HepG2 (cell line): ENCODE measurements around the gene PRKG1. TPM values are rescaled to one million over a fixed set of nuclear protein-coding genes. Genes with fewer than 3 reads are reported as not detected.

Experiments
- ATAC-seq: fragments of 200-7000 bp; cut with Tn5 transposase; 3 replicates; pipeline ENCODE4 v1.9.1; 2020; ENCODE audit warnings: mild to moderate bottlenecking, moderate library complexity
- BruUV-seq: library from RNA; stranded (reverse); fragments of 400-500 nt; replicated peaks from 2 replicates; lab custom pipeline; 2021; lab: Mats Ljungman, UMichigan
- CTCF ChIA-PET: fragments of 300-600 bp; formaldehyde crosslinking; extraction: SDS; loops from one replicate; lab custom pipeline; 2021; ENCODE audit warnings: low total read pairs, inconsistent platforms, low intra/inter-chr PET ratio; lab: Yijun Ruan, JAX
- POLR2A ChIA-PET: fragments of 350-600 bp; sonication (Branson Sonifier 250); formaldehyde crosslinking; loops from one replicate; lab custom pipeline; 2020; ENCODE audit warnings: antibody characterized with exemption, inconsistent platforms; lab: Yijun Ruan, JAX
- DNase-seq: peaks from one replicate; pipeline ENCODE4 v3.0.0-alpha.2; 2015; ENCODE audit warnings: low spot score
- FAIRE-seq: peaks from 3 replicates; lab custom pipeline; 2011; peaks lifted over from hg19 to GRCh38; lab: Jason Lieb, UNC
- H2AFZ ChIP-seq: one replicate; pipeline ENCODE4 v1.6.1; 2011; ENCODE audit warnings: low read length, inconsistent platforms
- H3K27ac ChIP-seq: fragments of 300-600 bp; 3 replicates; pipeline ENCODE4 v1.8.0; 2011; ENCODE audit warnings: mixed run types, mild to moderate bottlenecking, mixed read lengths, low read length, inconsistent platforms; ENCODE audit not compliant: insufficient read depth; ENCODE audit errors: extremely low read length
- H3K27me3 ChIP-seq, 2 experiments: fragments of 200-600 bp in 1 of 2; 2 replicates in 1 of 2; 3 replicates in 1 of 2; pipeline versions ENCODE4 v1.6.0 to v1.8.0; 2011; ENCODE audit warnings: low read length in 2 of 2, mild to moderate bottlenecking in 2 of 2, moderate library complexity in 2 of 2, inconsistent platforms in 1 of 2; ENCODE audit not compliant: insufficient read depth in 2 of 2, control insufficient read depth in 1 of 2
- H3K36me3 ChIP-seq, 2 experiments: fragments of 200-600 bp in 1 of 2; replicated peaks in 1 of 2; 2 replicates in 1 of 2; 3 replicates in 1 of 2; pipeline versions ENCODE4 v1.5.1 to v1.8.0; 2011; ENCODE audit warnings: low read length in 2 of 2, inconsistent platforms in 1 of 2; ENCODE audit not compliant: insufficient read depth in 2 of 2, control insufficient read depth in 1 of 2
- H3K4me1 ChIP-seq: 2 replicates; pipeline ENCODE4 v1.5.1; 2012; ENCODE audit warnings: low read length, inconsistent platforms; ENCODE audit not compliant: insufficient read depth
- H3K4me2 ChIP-seq: 2 replicates; pipeline ENCODE4 v1.6.0; 2011; ENCODE audit warnings: low read depth, low read length, inconsistent platforms
- H3K4me3 ChIP-seq, 3 experiments: fragments of 200-600 bp in 1 of 3; sonication (generic), shearing (Covaris generic) in 1 of 3; replicated peaks in 1 of 3; 2 replicates each; pipeline ENCODE4 v1.5.1; 2011 to 2016; ENCODE audit warnings: low read length in 3 of 3, inconsistent platforms in 2 of 3, low read depth in 2 of 3, mild to moderate bottlenecking in 2 of 3, control low read depth in 1 of 3, mixed read lengths in 1 of 3; ENCODE audit not compliant: insufficient read depth in 1 of 3
- H3K79me2 ChIP-seq: one replicate; pipeline ENCODE4 v1.6.1; 2011; ENCODE audit warnings: low read length, inconsistent platforms; ENCODE audit not compliant: insufficient read depth
- H3K9ac ChIP-seq: 2 replicates; pipeline ENCODE4 v1.6.0; 2011; ENCODE audit warnings: mild to moderate bottlenecking, low read depth, low read length, inconsistent platforms; ENCODE audit not compliant: insufficient read depth
- H3K9me3 ChIP-seq: 2 replicates; pipeline ENCODE4 v1.5.1; 2012; ENCODE audit warnings: mild to moderate bottlenecking, low read length
- H4K20me1 ChIP-seq: 2 replicates; pipeline ENCODE4 v1.6.0; 2011; ENCODE audit warnings: inconsistent platforms, mild to moderate bottlenecking, low read length, moderate library complexity; ENCODE audit not compliant: insufficient read depth
- BCL3 ChIP-seq: sonication (generic); formaldehyde crosslinking; IDR thresholded peaks from 2 replicates; pipeline ENCODE4 v1.5.1; 2020; ENCODE audit warnings: mild to moderate bottlenecking, missing genetic modification reagents, moderate library complexity
- NCOA1 ChIP-seq: sonication (generic); formaldehyde crosslinking; IDR thresholded peaks from 2 replicates; pipeline ENCODE4 v1.9.0; 2021; ENCODE audit warnings: missing genetic modification reagents
- NFE2 ChIP-seq: sonication (generic); formaldehyde crosslinking; IDR thresholded peaks from 2 replicates; pipeline ENCODE4 v1.4.0; 2020; ENCODE audit warnings: missing genetic modification reagents
- REXO4 ChIP-seq: sonication (generic); formaldehyde crosslinking; IDR thresholded peaks from 2 replicates; pipeline ENCODE4 v1.8.0; 2022; ENCODE audit warnings: missing genetic modification reagents, mild to moderate bottlenecking, borderline replicate concordance
- SAFB2 ChIP-seq: sonication (generic); formaldehyde crosslinking; IDR thresholded peaks from 2 replicates; pipeline ENCODE4 v1.5.1; 2020; ENCODE audit warnings: missing genetic modification reagents, low read depth, mild to moderate bottlenecking, borderline replicate concordance
- SATB2 ChIP-seq: sonication (generic); formaldehyde crosslinking; IDR thresholded peaks from 2 replicates; pipeline ENCODE4 v1.5.0; 2020; ENCODE audit warnings: missing genetic modification reagents
- SMAD3 ChIP-seq: sonication (generic); formaldehyde crosslinking; IDR thresholded peaks from 2 replicates; pipeline ENCODE4 v1.4.0; 2020; ENCODE audit warnings: missing genetic modification reagents
- STAG1 ChIP-seq: sonication (generic); formaldehyde crosslinking; IDR thresholded peaks from 2 replicates; pipeline ENCODE4 v1.4.0; 2020; ENCODE audit warnings: missing genetic modification reagents
- TARDBP ChIP-seq: sonication (generic); formaldehyde crosslinking; IDR thresholded peaks from 2 replicates; pipeline ENCODE4 v1.8.0; 2022; ENCODE audit warnings: mild to moderate bottlenecking, missing genetic modification reagents
- ZBTB25 ChIP-seq: IDR thresholded peaks from 2 replicates; pipeline ENCODE4 v1.6.1; 2018; ENCODE audit warnings: missing genetic modification reagents
- ZNF101 ChIP-seq: sonication (generic); formaldehyde crosslinking; IDR thresholded peaks from 2 replicates; pipeline ENCODE4 v1.4.0; 2020; ENCODE audit warnings: mild to moderate bottlenecking, low read depth, missing genetic modification reagents, borderline replicate concordance
- ZNF121 ChIP-seq: sonication (generic); formaldehyde crosslinking; IDR thresholded peaks from 2 replicates; pipeline ENCODE4 v1.5.0; 2020; ENCODE audit warnings: mild to moderate bottlenecking, missing genetic modification reagents
- ZNF639 ChIP-seq: conservative IDR thresholded peaks from 2 replicates; pipeline ENCODE4 v1.6.1; 2018; ENCODE audit warnings: missing genetic modification reagents
- ZNF746 ChIP-seq: sonication (generic); formaldehyde crosslinking; IDR thresholded peaks from 2 replicates; pipeline ENCODE4 v1.8.0; 2022; ENCODE audit warnings: mild to moderate bottlenecking, missing genetic modification reagents
- WGBS: methylation state at CpG from one replicate; pipeline ENCODE4 v1.1.6; 2017; ENCODE audit warnings: low lambda C conversion rate; 5-methylcytosine and 5-hydroxymethylcytosine counted together
- in situ Hi-C: cut with HindIII; loops from 2 replicates; pipeline ENCODE4 v1.10.0; 2017; ENCODE audit warnings: low pct_unique_long_range_greater_than_20kb; ENCODE audit not compliant: extremely low pct_ligation_motif_present
- intact Hi-C: fragments of 100-400 bp; cut with micrococcal nuclease; formaldehyde crosslinking; loops from one replicate; pipeline ENCODE4 v1.10.0; 2022; ENCODE audit not compliant: unreplicated experiment
- polyA plus RNA-seq, 8 experiments: library from polyadenylated mRNA; depleted of rRNA in 3 of 8; stranded (reverse) in 7 of 8; unstranded in 1 of 8; fragments of >200 nt; fragmentation: Illumina TruSeq in 4 of 8; extraction: Trizol in 4 of 8; gene quantifications; 2 replicates each; pipeline versions ENCODE4 v1.2.1 to v1.2.3, GENCODE V29; 2011 to 2016; ENCODE audit warnings: low read depth in 4 of 8, missing spikeins in 1 of 8, mixed read lengths in 1 of 8; ENCODE audit not compliant: insufficient read depth in 1 of 8
- total RNA-seq, 5 experiments: library from RNA; depleted of rRNA; stranded (reverse); fragments of >200 nt; fragmentation: Illumina TruSeq; extraction: Trizol; gene quantifications; 2 replicates each; pipeline ENCODE4 v1.2.3, GENCODE V29; 2016; ENCODE audit warnings: low read depth in 1 of 5
- TF ChIP-seq, protein P1 (sequence below): sonication (generic); formaldehyde crosslinking; IDR thresholded peaks from 2 replicates; pipeline ENCODE4 v1.4.0; 2020; ENCODE audit warnings: missing genetic modification reagents

PRKG1 gene
- total and polyA plus RNA-seq, 2 of the 13 experiments (the other 11 are each of a cell fraction or from before 2014, with no cell fraction given), result 0.01 TPM; not detected in 1

DNA sequence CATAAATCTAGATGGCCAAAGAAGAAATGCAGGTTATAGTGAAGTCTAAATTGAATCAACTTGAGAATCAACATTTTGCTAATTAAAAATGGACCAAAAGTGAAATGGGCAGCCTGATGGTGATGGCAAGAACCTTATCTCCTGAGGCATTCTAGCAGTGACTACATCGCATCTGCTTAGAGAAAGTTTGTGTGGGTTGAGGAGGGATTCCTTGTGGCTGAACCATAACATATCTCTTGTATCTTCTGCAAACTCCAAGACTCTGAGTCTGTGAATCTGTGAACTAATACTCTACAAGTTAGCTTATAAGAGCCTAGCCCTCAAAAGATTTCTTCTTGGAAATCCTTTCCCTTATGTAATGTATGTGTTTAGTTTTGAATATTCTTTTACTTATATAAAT lies 85.6 kb downstream of the PRKG1 start:
- Histone ChIP-seq H2AFZ (no peak overlapping the region), H3K79me2 (no peaks in the 10 kb centered on the region), H4K20me1 (no peaks in the 10 kb centered on the region), H3K27me3 (no peaks in the 10 kb centered on the region; a peak in 1 of 5 replicates), H3K36me3 (no peaks in the 10 kb centered on the region), H3K27ac (no peak overlapping the region), H3K9ac (no peak overlapping the region), H3K4me1 (no peaks in the 10 kb centered on the region), H3K4me2 (no peak overlapping the region), H3K9me3 (no peaks in the 10 kb centered on the region), H3K4me3 (no peak overlapping the region)
- BruUV-seq, result no TSS peak
- no peak for ATAC-seq
- intact Hi-C loops, result no loop called here
- in situ Hi-C loops, result no loop called here
- no peak for TF ChIP-seq NFE2
- no peak for TF ChIP-seq SMAD3 (CRISPR knock-in tag)
- TF ChIP-seq ZNF121, result no peak
- no peak for TF ChIP-seq SATB2 (CRISPR knock-in tag)
- TF ChIP-seq REXO4 (CRISPR knock-in tag), result no peak
- TF ChIP-seq STAG1, result no peak
- no peak for TF ChIP-seq ZBTB25 (CRISPR knock-in tag)
- TF ChIP-seq TARDBP (CRISPR knock-in tag), result no peak
- TF ChIP-seq, protein P1, sequence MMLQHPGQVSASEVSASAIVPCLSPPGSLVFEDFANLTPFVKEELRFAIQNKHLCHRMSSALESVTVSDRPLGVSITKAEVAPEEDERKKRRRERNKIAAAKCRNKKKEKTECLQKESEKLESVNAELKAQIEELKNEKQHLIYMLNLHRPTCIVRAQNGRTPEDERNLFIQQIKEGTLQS (CRISPR knock-in tag), result no peak
- TF ChIP-seq ZNF746 (CRISPR knock-in tag), result no peak
- no peak for TF ChIP-seq BCL3 (CRISPR knock-in tag)
- TF ChIP-seq NCOA1, result no peak
- TF ChIP-seq ZNF101 (CRISPR knock-in tag), result no peak
- TF ChIP-seq ZNF639, result no peak
- no peak for TF ChIP-seq SAFB2 (CRISPR knock-in tag)
- POLR2A ChIA-PET, result no interaction called here
- CTCF ChIA-PET, result no interaction called here
- 54% methylated on average over 1 of the region's 1 CpG for WGBS
- no peak for FAIRE-seq
- DNase-seq, result no peak
